Activated T-helper 1 cell treated with anti-CD3 and anti-CD28 coated beads, Interleukin-2, amount 50 U/mL, for 16 hours (primary cell): Measurements from ENCODE around the gene CHP2.
A peak's percentile ranks its signal among the peaks of the same experiment; 100 is the strongest.
"Not testable (repeated sequence)": the region's sequence is repeated elsewhere in the genome, so short reads cannot be mapped to it uniquely, and the experiment has no call there.

Experiments
- DNase-seq, 2 donors: peaks; one replicate each; pipeline ENCODE4 v3.0.0-alpha.2; 2020; ENCODE audit warnings: low read depth in 1 of 2, low spot score in 1 of 2

Gene CHP2

DNA sequence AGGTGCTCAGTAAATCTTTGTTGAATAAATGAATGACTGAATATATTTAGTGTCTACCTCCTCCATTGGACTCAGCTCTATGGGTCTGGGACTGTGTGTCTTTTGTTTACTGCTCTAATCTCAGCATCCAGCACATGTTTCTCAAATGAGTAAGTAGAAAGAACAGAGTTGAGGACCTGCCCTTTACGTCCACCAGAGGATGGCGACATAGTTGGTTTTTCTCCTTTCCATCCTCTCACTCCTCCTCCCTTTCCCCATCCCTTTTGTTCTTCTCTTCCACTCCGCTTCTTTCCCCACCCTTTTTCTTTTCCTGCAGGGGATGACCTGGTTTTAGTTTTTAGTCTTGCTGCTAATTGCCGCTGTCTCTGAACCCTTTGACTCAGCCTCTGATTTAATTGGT is 12.1 kb upstream of the CHP2 start:
- DNase-seq: no peak

GRCh38 chr16:23745263-23745662 is 9.6 kb upstream of the CHP2 start:
- no peak for DNase-seq

GRCh38 chr16:23748630-23749029 is 6.2 kb upstream of the CHP2 start:
- no peak for DNase-seq

GRCh38 chr16:23751053-23751452 is 3.8 kb upstream of the CHP2 start:
- not testable (repeated sequence) for DNase-seq

DNA sequence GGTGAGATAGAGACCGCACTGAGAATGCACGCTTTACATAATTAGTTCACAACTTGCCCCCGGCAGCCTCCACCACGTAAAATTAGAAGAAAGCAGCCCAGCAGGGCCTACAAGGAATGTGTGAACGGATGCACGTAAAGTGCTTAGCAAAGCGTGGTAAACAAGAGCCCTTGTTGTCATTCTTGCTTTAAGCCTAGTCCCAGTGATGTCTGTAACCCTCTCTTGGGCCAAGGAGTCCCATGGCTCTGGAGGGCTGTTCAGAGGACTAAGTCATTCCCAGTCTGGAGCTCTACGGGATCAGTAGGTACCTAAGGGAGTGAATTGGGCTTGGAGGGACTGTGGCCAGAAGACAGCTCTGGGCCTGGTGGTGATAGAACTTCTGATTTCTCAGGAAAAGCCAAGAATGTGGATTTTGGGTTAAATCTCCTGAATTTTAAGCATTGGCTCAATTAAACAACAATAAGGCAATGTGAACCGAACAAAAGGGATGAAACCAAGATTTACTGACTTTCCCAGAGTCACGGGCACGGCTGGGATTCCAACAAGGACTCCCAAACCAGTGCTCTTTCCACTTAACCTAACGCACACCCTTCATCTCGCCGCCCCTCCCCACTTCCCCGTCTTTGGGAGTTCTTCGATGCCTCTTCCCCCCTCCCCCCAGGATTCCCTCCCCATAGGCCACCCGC is 775 bp upstream of the CHP2 start:
- no peak for DNase-seq

DNA sequence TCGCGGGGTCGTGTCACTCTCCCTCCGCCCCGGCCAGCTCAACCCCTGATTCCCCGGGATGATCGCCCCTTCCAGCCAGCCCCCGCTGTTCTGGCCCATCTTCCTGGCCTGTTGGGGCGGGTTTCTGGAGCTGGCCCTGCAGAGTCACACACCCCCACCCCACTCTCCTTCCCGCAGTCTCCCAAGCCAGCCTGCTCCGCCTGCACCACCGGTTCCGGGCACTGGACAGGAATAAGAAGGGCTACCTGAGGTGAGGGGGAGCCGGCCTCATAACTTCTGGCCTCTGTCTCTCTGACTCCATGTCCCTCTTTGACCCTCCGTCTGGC is 621 bp downstream of the CHP2 start:
- DNase-seq: no peak

DNA sequence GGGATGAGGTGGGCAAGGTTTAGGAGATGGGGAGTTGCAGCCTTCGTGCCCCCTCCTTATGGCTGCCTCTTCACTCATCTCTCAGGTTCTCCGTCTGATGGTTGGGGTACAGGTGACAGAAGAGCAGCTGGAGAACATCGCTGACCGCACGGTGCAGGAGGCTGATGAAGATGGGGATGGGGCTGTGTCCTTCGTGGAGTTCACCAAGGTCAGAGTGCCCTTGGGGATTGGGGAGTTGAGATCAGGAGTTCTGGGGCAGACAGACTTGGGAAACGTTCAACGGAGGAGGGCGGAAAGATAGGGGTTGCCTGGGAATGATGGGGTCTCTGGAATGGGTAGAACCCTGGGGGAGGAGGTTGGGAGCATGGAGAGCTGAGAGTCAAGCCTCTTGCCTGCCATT is 2.3 kb downstream of the CHP2 start:
- DNase-seq: no peak

DNA sequence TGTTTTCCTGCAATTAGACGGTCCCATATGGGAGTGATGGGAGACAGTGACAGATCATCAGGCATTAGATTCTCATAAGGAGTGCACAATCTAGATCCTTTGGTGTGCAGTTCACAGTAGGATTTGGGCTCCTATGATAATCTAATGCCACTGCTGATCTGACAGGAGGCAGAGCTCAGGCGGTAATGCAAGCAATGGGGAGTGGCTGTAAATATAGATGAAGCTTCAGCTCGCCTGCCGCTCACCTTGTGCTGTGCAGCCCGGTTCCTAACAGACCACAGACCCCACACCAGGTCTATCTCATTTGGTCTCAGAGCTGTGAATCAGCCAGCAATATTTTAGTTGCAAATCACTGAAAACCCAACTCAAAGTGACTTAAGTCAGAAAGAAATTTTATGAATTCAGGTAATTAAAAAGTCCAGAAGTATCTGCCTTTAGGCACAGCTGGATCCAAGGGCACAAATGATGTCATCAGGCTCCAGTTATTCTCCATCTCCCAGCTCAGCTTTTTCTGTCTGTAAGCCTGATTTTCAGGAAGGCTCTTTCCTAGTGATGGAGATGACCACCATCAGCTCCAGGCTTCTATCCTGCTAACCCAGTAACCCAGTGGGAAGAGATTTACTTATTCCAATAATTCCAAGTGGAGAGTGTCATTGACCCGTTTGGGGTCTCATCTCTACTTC is 3.3 kb downstream of the CHP2 start:
- no peak for DNase-seq

- DNase-seq: no peak
These were observed 11.1 kb downstream of the CHP2 start for GRCh38 chr16:23765933-23766332.

GRCh38 chr16:23768581-23768980 is 13.8 kb downstream of the CHP2 start:
- no peak for DNase-seq

DNA sequence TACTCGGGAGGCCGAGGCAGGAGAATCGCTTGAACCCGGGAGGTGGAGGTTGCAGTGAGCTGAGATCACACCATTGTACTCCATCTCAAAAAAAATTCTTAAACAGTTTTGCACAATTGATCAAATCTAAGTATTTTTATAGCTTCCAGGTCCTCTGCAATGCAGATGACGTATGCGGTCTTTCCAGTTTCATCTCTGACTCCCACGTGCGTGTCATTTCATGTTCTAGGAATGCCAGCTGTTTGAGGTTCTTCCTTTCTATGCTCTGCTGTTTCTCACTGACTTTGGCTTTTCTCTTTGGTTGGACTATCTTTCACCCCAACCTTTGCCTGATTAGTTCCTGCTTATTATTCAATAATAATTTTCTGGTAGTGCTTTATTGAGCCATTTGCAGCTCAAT is 16.2 kb downstream of the CHP2 start:
- DNase-seq: no peak

DNA sequence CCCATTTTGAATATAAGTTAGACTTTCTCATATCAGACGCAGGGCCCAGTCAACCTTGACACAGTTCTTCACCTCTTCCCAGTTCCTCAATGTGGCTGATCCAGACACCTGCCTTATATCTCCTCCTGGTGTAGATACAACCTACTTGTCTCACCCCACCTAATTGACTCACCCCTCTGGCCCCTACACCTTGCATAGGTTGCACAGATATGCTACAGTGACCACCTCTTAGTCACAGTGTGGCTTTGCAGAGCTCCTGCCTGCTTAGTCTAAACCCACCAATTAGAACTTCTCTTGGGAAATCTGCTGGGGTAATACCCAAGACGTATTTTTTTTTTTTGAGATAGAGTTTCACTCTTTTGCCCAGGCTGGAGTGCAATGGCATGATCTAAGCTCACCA is 16.8 kb downstream of the CHP2 start:
- DNase-seq: no peak

- DNase-seq: no peak
These were observed 18.5 kb downstream of the CHP2 start for GRCh38 chr16:23773339-23773738.

DNA sequence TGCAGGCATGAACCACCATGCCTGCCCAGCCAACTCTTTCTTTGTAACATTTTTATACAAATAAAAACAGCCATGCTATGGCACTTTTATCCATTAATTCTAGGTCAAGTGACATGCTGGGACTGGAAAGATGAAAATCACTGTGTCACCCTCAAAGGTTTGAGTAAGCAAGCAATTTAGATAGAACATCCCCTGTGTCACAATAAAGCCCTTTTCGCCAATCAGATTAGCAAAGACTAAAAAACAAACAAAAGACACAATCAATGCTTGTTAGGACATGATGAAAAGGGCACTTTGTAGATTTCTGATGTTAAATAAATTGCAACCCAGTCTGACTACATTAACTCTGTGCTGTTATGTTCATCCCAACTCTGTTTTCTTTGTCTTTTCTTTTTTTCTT is 26.4 kb downstream of the CHP2 start:
- DNase-seq: no peak

DNA sequence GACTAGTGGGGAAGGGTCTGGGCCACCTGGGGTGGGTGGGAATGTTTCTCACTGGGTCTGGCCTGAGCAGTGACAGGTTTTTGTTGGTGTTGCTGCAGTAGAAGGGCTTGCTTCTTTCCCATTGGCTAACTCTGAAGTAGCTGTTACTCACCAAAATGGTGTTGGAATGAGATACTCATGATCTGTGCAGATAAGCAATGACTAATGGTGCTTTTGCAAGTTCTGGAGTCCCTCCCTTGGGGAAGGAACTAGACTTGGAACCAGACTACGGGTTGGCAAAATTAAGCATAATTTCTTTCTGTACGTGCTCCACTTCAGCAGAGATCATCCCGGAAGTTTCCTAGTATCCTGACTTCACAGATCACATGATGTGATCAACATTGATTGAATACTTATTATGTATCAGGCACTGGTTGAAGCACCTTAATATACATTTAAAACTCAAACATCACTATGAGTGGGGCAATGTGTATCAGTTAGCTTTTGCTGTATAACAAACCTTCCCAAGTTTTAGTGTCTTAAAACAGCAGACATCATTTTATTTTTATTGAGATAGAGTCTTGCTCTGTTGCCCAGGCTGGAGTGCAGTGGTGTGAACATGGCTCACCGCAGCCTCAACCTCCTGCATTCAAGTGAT is 30.1 kb downstream of the CHP2 start:
- DNase-seq: no peak

GRCh38 chr16:23785842-23786241 is 31.0 kb downstream of the CHP2 start:
- no peak for DNase-seq

- no peak for DNase-seq
These were observed 32.2 kb downstream of the CHP2 start for GRCh38 chr16:23786964-23787561.

DNA sequence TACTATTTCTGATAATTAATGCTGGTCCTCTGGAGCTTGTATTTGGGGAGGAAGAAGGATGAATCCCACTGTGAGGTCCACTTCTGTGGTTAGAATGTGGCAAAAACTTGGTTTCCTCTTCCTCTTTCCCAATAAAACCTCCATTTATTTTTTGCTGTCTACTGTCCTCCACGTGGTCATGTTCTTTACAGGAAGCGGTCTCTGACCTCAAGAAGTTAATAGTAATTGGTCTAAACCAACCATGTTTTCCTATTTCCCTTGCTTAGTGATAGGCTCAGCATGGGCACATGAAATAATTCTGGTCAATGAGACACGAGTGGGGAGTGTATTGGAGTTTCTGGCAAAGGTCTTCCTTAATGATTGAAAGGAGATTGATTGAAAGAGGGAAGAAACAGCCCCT is 33.9 kb downstream of the CHP2 start:
- no peak for DNase-seq

GRCh38 chr16:23795378-23795777 is 40.6 kb downstream of the CHP2 start:
- no peak for DNase-seq

DNA sequence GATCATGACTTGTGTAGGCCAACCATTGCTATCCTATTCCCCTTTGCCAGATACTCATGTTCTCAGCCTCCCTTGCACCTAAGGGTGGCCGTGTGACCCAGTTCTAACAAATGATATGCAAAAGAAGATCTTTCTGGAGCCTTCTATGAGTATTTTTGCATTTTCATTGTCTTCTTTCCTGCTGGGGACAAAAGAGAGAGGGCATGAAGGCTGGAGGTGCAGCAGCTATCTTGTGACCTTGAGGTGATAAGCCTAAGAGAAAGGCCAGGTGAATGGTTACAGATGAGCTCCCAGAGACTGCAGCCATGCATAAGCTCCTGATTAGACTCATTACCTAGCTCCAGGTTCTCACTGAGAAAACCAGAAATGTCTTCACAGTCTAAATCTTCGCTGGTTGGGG is 42.1 kb downstream of the CHP2 start:
- DNase-seq: no peak

- DNase-seq: peak; percentile 63 to 66
These were observed 46.6 kb downstream of the CHP2 start for GRCh38 chr16:23801378-23801777.

GRCh38 chr16:23802776-23803175 is 48.0 kb downstream of the CHP2 start:
- DNase-seq: no peak
